GM19238 (cell line): ENCODE results near the gene SMDT1.
"Not testable (repeated sequence)": the region's sequence is repeated elsewhere in the genome, so short reads cannot be mapped to it uniquely, and the experiment has no call there.

Source experiments
- DNase-seq: peaks from one replicate; pipeline ENCODE4 v3.0.0; 2011; ENCODE audit warnings: low spot score; ENCODE audit not compliant: insufficient read length

Gene SMDT1

GRCh38 chr22:42070517-42071422, 8.7 kb upstream of the SMDT1 start, which contains the start of gene NAGA:
TSS of gene NAGA (minus strand) at chr22:42070812. CDS start at chr22:42070297, 515 bp downstream.
- peak; percentile 99 for DNase-seq

GRCh38 chr22:42071508-42071907, 8.0 kb upstream of the SMDT1 start:
- DNase-seq, result not testable (repeated sequence)

DNA sequence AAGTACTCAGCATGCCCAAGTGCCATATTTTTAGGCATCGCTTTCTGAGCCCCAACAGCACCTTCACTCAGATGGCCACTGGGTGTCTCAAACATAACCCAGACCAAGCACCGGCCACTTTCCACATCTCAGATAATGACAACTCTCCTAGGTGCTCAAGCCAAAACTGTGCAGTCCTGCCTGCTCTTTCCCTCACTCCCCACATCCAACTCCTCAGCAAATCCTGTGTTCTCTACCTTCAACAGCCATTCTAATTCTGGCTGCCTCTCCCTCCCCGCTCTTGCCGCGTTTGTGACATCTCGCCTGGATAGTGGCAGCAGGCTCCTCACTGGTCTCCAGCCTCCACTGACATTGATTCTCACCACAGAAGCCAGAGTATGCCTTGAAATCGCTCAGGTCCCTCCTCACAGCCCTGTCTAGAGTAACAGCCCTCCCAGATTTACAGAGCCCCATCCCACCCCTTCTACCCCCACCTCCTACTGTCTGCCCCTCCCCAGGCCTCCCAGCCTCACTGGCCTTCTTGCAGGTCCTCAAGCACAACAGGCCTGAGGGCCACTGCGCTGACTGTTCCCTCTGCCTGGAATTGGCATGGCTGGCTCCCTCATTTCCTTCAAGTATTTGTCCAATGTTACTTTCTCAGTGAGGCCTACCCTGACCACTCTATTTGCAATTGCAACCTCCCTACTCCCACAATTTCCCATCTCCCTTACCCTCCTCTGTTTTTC, 6.7 kb upstream of the SMDT1 start:
- DNase-seq, result no peak

DNA sequence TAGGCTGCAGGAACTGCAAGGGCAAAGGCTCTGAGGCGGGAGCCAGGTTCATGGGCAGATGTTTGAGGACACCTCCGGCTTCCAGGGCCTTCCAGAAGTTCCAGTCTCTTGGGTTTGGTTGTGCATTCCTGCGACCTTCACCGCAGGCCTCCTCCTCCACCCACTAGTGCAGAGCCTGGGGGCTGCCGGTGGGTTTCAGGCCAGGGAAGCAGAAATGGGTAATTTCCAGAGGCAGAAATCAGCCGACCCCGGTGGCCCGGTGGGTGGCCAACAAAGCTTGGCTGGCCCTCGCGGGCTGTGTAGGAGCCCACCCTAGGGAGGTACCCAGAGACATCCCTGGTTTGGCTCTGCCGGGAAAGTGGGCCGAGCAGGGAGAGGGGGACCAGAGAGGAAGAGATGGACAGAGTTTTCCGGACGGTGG, 5.9 kb upstream of the SMDT1 start:
- DNase-seq, result no peak

DNA sequence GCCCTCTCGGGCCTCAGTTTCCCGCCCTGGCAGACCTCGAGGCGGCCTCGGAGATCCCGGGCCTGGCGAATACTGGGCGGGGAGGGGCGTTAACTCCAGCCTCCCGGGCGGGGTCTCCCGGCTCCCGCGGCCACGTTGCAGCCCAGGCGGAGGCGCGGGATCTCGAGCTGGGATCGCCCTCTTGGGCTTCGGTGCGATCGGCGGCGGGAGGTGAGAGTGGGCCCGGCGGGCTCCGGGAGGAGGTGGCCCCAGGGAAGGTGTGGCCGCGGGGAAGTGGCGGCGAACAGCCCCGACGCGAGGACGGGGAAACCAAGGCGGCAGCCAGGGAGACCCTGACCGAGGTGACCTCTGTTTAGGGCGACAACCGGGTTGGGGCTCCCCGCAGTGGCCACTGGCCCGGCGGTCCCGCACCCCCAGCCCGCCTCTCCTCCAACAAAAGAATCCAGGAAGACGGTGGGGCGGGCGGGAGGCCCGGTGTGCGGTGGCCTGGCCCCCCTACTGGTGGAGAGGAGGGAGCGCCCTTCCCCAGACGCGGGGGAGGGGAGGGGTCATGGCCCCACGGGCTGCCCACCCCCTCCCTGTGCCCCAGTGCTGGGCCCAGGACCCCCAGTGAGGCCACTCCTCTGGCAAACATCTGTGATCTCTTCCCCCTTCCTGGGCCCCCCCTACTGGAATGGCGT, 5.2 kb upstream of the SMDT1 start, which contains the start of gene PHETA2:
Gene PHETA2 (plus strand): TSS at position 117 of the 680 bp plus-strand sequence. CDS start 3,046 bp downstream, outside the sequence.
- DNase-seq, result no peak

DNA sequence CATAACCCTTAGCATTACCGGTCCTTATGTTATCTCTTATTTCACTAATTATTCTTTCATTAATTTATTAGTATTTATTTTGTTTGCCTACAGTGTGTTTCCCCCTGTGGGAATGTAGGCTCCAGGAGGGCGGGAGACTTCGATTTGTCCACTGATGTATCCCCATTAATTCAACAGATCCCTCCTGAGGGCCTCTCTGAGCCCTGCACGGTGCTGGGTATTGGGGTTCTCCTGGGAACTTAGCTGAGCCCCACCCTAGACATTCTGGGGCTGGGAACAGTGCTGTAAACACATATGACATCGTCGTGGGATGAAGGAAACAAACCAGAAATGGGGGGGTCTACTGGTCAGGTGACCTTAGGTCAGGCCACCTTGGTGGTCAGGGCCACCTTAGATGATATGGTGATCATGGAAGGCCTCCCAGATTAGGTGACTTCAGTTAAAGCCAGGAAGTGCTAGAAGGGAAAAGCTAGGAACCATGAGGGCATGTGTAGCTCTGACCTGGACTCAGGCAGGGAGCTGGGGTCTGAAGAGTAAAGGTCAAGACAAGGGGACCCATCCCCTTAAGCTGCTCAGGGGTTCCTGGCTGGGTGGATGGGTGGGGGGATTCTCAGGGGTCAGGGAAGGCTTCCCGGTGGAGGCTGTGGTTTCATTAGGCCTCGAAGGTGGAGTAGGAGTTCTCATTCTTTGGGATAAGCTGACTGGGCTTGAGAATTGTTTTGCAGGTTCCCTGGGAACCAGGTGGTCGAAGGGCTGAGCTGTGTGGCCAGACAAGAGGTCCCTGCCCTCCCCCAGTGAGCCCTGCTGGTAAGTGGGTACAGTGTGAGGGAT, 4.4 kb upstream of the SMDT1 start:
- DNase-seq, result no peak

- DNase-seq, result no peak
Measured at GRCh38 chr22:42076764-42077485, 2.6 kb upstream of the SMDT1 start.

- no peak for DNase-seq
Measured at GRCh38 chr22:42077486-42078125, 1.9 kb upstream of the SMDT1 start.

DNA sequence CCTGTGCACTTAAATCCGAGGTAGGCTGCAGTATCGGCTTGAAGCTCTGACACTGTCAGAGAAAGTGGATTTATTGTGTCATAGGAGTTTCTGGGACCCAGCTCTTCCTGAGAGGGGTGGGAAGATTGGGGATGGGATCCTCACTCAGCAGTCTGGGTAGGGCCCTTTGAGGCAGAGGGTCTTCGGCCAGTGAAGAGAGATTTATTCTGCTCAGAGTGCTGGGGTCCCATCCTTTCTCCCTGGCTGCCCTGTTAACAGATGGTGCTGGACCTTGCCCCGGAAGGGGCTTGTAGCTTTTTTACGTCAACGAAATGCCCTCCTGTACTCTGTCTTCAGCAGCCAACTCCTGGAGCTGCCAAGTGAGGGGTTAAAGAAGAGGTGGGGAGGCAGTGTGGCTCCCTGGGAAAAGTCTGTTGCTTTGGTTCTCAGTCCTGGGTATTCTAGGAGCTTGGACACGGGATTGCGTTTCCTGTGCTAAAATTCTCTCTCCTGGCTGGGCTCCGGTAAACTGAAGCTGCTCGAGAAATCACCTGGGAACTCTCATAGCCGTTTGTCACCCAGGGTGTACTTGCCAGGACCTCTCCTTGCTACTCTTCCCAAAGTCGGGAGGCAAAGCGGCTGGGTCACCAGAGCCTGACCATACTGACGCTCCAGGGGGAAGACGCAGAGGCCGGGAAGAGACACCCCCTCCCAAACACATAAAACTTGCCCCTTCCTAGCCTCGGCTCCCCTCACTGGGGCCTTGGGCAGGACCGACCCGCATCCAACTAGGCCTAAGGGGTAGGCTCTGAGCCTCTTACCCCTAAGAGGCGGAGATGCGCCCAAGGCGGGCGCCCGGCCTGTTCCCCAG, 806 bp upstream of the SMDT1 start:
- DNase-seq, result no peak

GRCh38 chr22:42080287-42080686, 787 bp downstream of the SMDT1 start:
- no peak for DNase-seq

GRCh38 chr22:42083119-42083518, 3.6 kb downstream of the SMDT1 start:
- no peak for DNase-seq

- no peak for DNase-seq
Measured at GRCh38 chr22:42084874-42085273, 5.4 kb downstream of the SMDT1 start.

DNA sequence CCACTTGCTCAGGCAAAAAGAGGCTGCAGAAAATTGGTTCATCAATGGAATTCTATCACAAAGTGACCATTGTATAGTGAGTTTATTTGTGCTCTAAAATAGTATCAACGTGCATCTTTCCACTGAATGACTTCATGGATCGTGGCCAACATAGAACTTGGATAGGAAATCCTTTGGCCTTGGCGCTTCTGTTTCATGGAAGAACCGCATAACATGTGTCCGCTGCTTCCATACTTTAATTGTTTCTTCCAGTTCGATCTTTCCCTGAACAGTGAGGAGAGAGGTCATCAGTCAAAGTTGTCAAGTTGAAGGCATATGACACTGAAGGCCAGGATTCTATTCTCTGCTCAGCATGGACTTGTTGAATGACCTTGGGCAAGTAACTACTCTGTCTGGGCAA, 6.6 kb downstream of the SMDT1 start:
- no peak for DNase-seq

- peak; percentile 94 for DNase-seq
Measured at GRCh38 chr22:42090596-42091454, 11.3 kb downstream of the SMDT1 start, which contains the start of gene NDUFA6. TSS of gene NDUFA6 (minus strand) at chr22:42090772. CDS start at chr22:42090744, 28 bp downstream.

GRCh38 chr22:42091455-42091782, 11.9 kb downstream of the SMDT1 start:
- DNase-seq, result no peak

DNA sequence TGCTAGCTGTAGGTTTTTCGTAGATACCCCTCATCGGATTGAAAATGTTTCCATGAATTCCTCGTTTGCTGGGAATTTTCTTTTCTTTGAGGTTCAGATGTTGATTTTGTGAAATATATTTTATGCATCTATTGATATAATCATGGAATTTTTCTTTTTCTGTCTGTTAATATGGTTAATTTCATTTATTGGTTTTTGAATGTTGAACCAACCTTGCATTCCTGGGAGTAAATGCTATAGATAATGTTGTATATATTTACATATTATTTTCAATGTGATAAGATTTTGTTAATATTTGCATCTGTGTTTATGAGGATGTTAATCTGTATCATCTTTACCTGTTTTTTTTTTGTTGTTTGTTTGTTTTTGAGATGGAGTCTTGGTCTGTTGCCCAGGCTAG, 21.7 kb downstream of the SMDT1 start:
- no peak for DNase-seq

DNA sequence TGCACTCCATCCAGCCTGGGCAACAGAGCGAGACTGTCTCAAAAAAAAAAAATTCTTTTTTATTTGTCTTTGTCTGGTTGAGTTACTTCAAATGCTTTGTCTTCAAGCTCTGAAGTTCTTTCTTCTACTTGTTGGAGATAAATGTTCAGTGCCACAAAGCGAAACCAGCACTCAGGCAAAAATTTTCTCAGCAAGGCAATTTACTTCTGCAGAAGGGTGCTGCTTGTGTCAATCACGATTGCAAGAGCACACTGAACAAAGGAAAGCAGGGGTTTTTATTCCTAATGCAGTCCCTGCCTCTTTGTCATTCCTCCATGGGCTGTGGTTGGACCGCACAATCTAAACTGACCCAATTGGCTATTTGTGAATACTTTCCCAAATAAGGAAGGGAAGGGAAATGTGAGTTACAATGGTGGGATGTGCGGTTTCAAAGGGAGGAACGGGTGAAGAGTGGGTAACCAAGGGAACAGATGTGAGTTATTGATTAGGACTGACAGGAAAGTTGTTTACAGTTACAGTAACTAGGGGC, 24.9 kb downstream of the SMDT1 start:
- not testable (repeated sequence) for DNase-seq

- no peak for DNase-seq
Measured at GRCh38 chr22:42108848-42109247, 29.3 kb downstream of the SMDT1 start.
